ENCODE results near the gene ZNF214. TPM values are rescaled to one million over a fixed set of nuclear protein-coding genes. Genes with fewer than 3 reads are reported as not detected.

ZNF214 gene
- total RNA-seq = 10 to 100 TPM in 1 of 9 donors, 1 to 10 TPM in 7, under 1 TPM in 1; 0.96 to 14.2 (median 1.8) TPM
- polyA plus RNA-seq = 1 to 10 TPM in 1 of 3 donors, under 1 TPM in 2; 0.48 to 2.3 (median 0.71) TPM
- long read RNA-seq, donor 1, partial matches to known transcripts = 0 of 1 reads
- long read RNA-seq, donor 1, other reads (novel, unspliced or antisense) = 0 of 1 reads
- long read RNA-seq, donor 2 = 0 reads
- long read RNA-seq, donor 3 = 0 reads
- long read RNA-seq, donor 4 = 0 reads
- long read RNA-seq, donor 5, partial matches to known transcripts = 0 of 6 reads
- long read RNA-seq, donor 5, other reads (novel, unspliced or antisense) = 2 of 6 reads
- long read RNA-seq, donor 6 = 0 reads
- long read RNA-seq, donor 7 = 0 reads
- long read RNA-seq, donor 8 = 0 reads
- long read RNA-seq, donor 9 = 0 reads
- long read RNA-seq, donor 10 = 0 reads

- peak; percentile 93 to 98 (median 96) for DNase-seq
- H3K4me3 ChIP-seq = peak within 1 kb of the TSS; percentile 11 to 80 (median 66)
- H3K9me3 ChIP-seq (replicated peaks in 1 of 3) = no peaks in the 10 kb centered on the region
- H3K4me1 ChIP-seq (replicated peaks in 1 of 2) = peaks cover 8 to 16% of the 10 kb centered on the region in 2 donors
- H3K36me3 ChIP-seq (replicated peaks in 1 of 2) = no peaks in the 10 kb centered on the region
- H3K27me3 ChIP-seq = no peaks in the 10 kb centered on the region
- no peak for TF ChIP-seq POLR2A (IDR thresholded peaks at IDR 0.05)
- TF ChIP-seq, protein P1, sequence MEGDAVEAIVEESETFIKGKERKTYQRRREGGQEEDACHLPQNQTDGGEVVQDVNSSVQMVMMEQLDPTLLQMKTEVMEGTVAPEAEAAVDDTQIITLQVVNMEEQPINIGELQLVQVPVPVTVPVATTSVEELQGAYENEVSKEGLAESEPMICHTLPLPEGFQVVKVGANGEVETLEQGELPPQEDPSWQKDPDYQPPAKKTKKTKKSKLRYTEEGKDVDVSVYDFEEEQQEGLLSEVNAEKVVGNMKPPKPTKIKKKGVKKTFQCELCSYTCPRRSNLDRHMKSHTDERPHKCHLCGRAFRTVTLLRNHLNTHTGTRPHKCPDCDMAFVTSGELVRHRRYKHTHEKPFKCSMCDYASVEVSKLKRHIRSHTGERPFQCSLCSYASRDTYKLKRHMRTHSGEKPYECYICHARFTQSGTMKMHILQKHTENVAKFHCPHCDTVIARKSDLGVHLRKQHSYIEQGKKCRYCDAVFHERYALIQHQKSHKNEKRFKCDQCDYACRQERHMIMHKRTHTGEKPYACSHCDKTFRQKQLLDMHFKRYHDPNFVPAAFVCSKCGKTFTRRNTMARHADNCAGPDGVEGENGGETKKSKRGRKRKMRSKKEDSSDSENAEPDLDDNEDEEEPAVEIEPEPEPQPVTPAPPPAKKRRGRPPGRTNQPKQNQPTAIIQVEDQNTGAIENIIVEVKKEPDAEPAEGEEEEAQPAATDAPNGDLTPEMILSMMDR (IDR thresholded peaks at IDR 0.05) = no peak
- 1 to 3% (median 2%) methylated on average over 16 to 47 of the region's 47 CpGs for WGBS, 4 donors
- intact Hi-C loops (cut with DNase I) = no loop called here
- peak within 1 kb of the TSS in 3 of 5 donors; percentile 19 to 70 (median 50) for H3K27ac ChIP-seq
These were observed at the start of gene ZNF214, which contains the start of gene NLRP14 for GRCh38 chr11:7020183-7020917. Gene ZNF214, minus strand, starts transcription at chr11:7020346. Its CDS starts 17,511 bp downstream, at chr11:7002835. Gene NLRP14, plus strand, starts transcription at chr11:7020479. Its CDS starts 18,108 bp downstream, at chr11:7038587.

DNA sequence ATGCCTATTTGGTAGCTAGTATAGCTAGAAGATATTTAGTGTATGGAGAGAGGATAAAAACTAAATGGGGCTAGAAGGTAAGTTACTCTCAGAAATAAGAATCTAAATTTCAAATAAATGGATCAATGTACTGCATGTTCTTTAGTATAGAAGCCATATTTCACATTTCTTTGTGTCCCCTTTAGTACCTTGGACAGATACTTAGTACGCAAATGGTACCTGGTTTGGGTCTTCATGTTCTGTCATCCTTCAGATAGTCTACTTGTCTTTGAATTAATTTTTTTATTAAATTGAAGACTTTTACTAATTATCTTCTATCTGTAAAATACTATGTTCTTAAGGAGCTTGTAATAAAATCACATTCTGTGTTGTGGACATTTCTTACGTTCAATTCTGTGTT is 42.4 kb upstream of the ZNF214 start:
- intact Hi-C loops (cut with DNase I) = no loop called here
- Histone ChIP-seq H3K27ac (no peak overlapping the region), H3K9me3 (replicated peaks in 1 of 3) (no peaks in the 10 kb centered on the region), H3K4me1 (replicated peaks in 1 of 2) (no peaks in the 10 kb centered on the region), H3K4me3 (no peak overlapping the region), H3K27me3 (no peaks in the 10 kb centered on the region), H3K36me3 (replicated peaks in 1 of 2) (no peaks in the 10 kb centered on the region)
- 82 to 93% (median 89%) methylated on average over 2 of the region's 2 CpGs for WGBS, 4 donors
- DNase-seq = no peak
- TF ChIP-seq POLR2A (IDR thresholded peaks at IDR 0.05) = no peak
- TF ChIP-seq, protein P1 (IDR thresholded peaks at IDR 0.05) = no peak

GRCh38 chr11:7060868-7061267 is 40.7 kb upstream of the ZNF214 start:
- Histone ChIP-seq H3K27ac (no peak overlapping the region), H3K27me3 (no peaks in the 10 kb centered on the region), H3K9me3 (replicated peaks in 1 of 3) (no peaks in the 10 kb centered on the region), H3K4me1 (replicated peaks in 1 of 2) (no peaks in the 10 kb centered on the region), H3K36me3 (replicated peaks in 1 of 2) (no peaks in the 10 kb centered on the region), H3K4me3 (no peak overlapping the region)
- WGBS, 4 donors = 70 to 93% (median 75%) methylated on average over 1 of the region's 1 CpG
- intact Hi-C loops (cut with DNase I) = no loop called here
- DNase-seq = no peak
- TF ChIP-seq, protein P1 (IDR thresholded peaks at IDR 0.05) = no peak
- TF ChIP-seq POLR2A (IDR thresholded peaks at IDR 0.05) = no peak

- Histone ChIP-seq H3K4me1 (replicated peaks in 1 of 2) (no peaks in the 10 kb centered on the region), H3K9me3 (replicated peaks in 1 of 3) (no peaks in the 10 kb centered on the region), H3K27ac (no peak overlapping the region), H3K27me3 (no peaks in the 10 kb centered on the region), H3K4me3 (no peak overlapping the region), H3K36me3 (replicated peaks in 1 of 2) (no peaks in the 10 kb centered on the region)
- TF ChIP-seq POLR2A (IDR thresholded peaks at IDR 0.05) = no peak
- TF ChIP-seq, protein P1 (IDR thresholded peaks at IDR 0.05) = no peak
- 23 to 43% (median 35%) methylated on average over 2 of the region's 2 CpGs for WGBS, 4 donors
- intact Hi-C loops (cut with DNase I) = no loop called here
- DNase-seq = no peak
These were observed 37.5 kb upstream of the ZNF214 start for GRCh38 chr11:7057641-7058040.
